Measurements from ENCODE around the gene CYP2A7.
A peak's percentile ranks its signal among the peaks of the same experiment; 100 is the strongest.
"Not testable (repeated sequence)": the region's sequence is repeated elsewhere in the genome, so short reads cannot be mapped to it uniquely, and the experiment has no call there.

CYP2A7 gene

DNA sequence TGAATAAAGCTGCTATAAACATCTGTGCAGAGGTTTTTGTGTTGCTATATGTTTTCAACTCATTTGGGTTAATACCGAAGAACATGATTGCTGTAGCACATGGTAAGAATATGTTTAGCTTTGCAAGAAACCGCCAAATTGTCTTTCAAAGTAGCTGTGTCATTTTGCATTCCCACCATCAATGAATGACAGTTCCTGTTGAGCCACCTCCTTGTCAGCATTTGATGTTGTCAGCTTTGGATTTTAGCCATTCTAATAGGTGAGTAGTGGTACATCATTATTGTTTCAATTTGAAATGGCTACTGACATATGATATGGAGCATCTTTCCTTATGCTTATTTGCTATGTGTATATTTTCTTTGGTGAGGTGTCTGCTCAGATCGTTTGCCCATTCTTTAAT is 40.0 kb downstream of the CYP2A7 start:
- not testable (repeated sequence) for DNase-seq (ENCODE audit: low read depth)

- DNase-seq (ENCODE audit: low read depth) = not testable (repeated sequence)
Observed at GRCh38 chr19:40838477-40838876, 43.6 kb downstream of the CYP2A7 start.

GRCh38 chr19:40836754-40837429 is 45.1 kb downstream of the CYP2A7 start:
- DNase-seq (ENCODE audit: low read depth) = no peak

GRCh38 chr19:40833728-40834533 is 48.1 kb downstream of the CYP2A7 start:
- DNase-seq (ENCODE audit: low read depth) = not testable (repeated sequence)

GRCh38 chr19:40832431-40832790 is 49.6 kb downstream of the CYP2A7 start:
- not testable (repeated sequence) for DNase-seq (ENCODE audit: low read depth)

- peak; percentile 99 for DNase-seq (ENCODE audit: low read depth)
Observed at GRCh38 chr19:40831502-40832430, 50.3 kb downstream of the CYP2A7 start.

GRCh38 chr19:40830741-40831140 is 51.3 kb downstream of the CYP2A7 start:
- not testable (repeated sequence) for DNase-seq (ENCODE audit: low read depth)

GRCh38 chr19:40829205-40829604 is 52.8 kb downstream of the CYP2A7 start:
- no peak for DNase-seq (ENCODE audit: low read depth)

- no peak for DNase-seq (ENCODE audit: low read depth)
Observed at GRCh38 chr19:40827386-40828247, 54.4 kb downstream of the CYP2A7 start.

DNA sequence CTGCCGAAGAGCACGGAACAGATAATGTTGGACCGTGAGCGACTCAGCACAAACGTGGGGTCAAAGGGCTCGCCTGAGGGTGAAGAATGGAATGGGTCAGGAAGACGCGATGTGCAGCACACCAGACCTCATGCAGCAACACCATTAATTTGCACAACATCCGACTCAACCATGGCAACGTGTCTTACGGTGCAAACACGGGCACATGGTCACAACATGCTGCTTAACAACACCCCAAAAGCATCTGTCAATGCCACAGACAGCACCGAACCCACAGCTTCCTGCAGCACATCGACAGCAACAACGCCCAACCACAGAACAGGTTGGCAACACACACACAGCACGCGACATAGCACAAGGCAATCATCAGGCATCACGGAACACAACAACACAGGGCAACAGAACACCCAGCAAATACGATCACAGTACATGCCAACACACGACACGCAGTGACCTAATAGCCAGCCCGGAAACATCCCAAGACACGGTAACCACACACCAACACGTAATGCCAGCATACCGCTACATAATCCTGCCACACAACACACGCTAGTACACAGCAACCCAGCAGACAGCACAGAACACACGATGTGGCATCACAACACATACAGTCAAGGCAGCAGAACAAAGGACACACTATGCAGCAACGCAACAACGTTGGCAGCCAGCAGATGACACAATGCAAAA is 55.2 kb downstream of the CYP2A7 start:
- DNase-seq (ENCODE audit: low read depth) = not testable (repeated sequence)

DNA sequence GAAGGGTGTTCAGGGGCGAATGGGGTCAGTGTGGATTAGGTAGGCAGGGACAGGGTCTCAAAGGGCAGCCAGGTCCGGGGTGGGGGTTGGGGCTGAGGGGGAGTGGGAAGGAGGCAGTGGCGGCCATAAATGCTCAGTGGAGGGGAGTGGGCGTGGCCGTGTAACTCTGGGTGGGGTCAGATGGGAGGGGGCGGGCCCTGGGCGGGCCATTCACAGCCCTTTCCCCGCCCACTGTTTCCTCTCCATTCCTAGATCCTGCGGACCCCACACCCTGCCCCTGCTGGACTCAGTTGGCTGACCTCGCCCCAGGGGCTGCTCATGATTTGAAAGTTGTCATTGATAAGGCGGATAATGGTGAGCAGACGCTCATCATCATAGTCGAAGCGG is 55.7 kb downstream of the CYP2A7 start:
- not testable (repeated sequence) for DNase-seq (ENCODE audit: low read depth)

GRCh38 chr19:40825460-40826095 is 56.5 kb downstream of the CYP2A7 start:
- not testable (repeated sequence) for DNase-seq (ENCODE audit: low read depth)
